HG03159 (cell line): ENCODE data around the gene MVK.

Experiments
- ATAC-seq: cut with Tn5 transposase; IDR thresholded peaks from one replicate; pipeline ENCODE4 v1.9.1; 2021; ENCODE audit warnings: mild to moderate bottlenecking, moderate library complexity; ENCODE audit not compliant: unreplicated experiment

MVK gene

DNA sequence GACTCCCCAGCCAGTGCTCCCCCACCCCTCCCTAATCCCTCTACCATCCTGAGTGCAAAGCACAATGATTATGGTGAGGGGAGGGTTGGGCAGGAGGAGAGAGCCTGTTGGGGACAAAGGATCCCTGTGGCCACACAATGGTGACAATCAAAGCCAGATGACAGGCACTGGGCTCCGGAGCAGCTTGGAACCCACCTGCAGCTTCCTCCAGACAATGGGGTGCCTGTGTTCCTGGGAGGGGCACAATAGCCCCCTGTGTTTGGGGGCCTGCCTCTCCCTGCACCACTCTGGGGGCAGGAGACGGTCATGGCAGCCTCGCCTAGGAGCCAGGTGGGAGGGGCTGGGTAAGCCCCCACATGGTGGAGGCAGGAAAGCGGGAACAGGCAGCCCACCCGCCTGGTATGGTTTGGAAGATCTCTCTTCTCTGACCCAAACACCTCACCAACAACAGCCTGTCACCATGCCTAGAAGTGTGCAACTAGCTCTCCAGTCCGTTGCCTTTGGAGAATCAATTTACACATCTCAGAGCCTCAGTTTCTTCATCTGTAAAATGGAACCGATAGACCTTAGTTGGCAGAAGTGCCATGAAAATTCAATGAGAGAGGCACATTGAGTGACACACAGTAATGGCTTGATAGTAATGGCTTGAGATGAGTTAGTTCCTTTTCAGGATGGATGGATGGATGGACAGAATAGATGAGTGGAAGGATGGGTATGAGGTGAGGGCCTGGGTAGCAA, 53.0 kb downstream of the MVK start:
- no peak for ATAC-seq

DNA sequence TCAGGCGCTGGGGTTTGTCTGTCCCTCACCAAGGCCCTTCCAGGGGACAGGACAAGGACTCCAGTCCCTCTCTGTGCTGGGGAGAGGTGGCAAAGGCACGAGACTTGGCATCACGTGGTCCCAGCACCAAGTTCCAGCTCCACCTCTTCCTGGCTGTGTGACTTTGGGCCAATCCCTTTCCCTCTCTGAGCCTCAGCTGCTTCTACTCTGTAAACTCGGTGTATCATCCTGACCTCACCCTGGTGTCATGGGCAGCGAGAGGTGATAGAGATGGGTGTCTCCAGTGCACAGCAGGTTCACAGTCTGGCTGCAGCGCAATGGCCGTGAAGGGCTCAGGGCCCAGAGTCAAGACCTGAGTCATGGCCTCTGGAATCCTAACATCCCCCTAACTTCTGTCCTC, 54.0 kb downstream of the MVK start:
- no peak for ATAC-seq

DNA sequence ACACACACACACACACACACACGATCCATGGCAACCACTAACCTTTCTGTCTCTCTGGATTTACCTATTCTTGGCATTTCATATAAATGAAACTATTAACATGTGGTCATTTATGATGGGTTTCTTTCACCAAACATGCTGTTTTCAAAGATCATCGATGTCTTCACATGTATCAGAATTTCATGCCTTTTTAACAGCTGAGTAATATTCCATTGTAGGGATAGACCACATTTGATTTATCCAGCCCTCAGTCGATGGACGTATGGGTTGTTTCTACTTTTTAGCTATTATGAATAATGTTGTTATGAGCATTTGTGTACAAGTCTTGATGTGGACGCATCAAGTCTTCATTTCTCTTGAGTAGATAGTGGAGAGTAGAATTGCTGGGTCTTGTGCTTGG, 56.5 kb downstream of the MVK start:
- ATAC-seq: no peak

DNA sequence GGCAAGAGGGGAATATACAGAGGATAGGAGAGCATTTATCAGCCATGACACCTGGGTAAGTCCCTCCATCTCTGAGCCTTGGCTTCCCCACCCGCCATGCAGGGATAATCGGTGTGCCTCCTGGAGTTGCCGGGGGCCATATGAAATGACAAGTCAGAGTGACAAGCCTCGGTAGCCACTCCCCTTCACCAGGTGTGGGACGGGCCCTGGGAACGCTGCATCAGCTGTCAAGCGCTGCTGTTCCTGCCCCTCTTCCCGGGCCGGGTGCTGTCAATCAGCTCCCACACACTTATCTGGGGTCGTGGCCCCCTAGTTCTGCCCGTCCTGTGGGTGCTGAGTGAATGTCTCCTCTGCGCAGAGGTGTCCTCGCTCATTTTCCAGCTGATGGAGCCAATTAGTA, 57.2 kb downstream of the MVK start:
- no peak for ATAC-seq

DNA sequence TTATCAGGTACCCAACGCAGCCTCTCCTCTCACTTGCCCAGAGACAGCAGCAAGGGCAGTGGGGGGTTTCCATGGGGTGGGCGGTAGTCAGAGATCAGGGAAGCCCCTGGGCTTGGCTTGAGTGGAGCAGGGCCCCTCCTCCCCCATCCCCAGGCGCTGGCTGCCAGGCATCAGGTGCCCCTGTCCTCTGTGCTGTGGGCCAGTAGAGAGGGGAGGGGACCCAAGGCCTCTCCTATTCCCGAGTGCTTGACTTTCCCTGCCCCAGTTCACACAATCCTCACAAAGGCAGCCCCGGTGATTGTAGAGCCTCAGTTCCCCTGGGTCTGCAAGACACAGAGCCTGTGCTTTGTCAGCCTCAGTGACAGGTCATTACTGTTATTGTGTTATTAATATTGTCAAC, 57.7 kb downstream of the MVK start:
- ATAC-seq: no peak

DNA sequence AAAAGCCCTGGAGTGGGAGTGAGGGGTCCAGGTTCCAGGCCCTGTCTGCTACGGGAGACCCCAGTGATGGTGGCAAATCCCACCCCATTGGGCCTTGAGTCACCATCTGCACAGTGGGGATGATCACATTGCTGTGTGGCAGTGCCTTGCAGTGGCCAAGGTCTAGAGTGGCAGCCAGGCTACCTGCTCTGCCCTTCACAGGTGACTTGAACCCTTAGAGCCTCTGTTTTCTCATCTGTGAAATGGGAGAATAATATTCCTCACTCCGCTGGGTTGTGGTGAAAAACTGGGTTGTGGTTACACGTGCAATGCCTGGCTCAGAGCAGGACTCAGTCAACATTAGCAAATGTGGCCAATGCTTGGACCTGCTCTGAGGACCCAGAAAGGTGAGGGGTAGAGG, 58.2 kb downstream of the MVK start:
- no peak for ATAC-seq

DNA sequence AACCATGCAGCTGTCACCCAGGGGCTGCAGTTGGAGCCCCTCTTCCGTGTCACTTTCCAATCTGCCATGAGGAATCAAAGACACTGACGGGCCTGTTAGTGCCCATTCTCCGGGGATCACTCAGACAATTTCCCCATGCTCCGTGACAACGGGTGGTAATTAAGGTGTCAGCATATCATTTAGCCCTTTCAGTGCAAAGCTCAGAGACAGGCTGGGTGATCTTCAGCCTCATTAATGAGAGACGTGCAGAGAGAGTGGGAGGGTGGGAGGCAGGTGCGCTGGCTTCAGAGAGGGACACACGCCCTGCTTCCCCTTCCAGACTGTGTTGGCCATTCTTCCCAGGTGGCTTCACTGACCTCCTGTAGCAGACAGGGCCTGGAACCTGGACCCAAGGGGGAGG, 58.7 kb downstream of the MVK start:
- ATAC-seq: no peak

- no peak for ATAC-seq
Measured at GRCh38 chr12:109635717-109636116, 62.1 kb downstream of the MVK start.

GRCh38 chr12:109637348-109637747, 63.8 kb downstream of the MVK start:
- ATAC-seq: no peak

GRCh38 chr12:109637996-109638395, 64.4 kb downstream of the MVK start:
- no peak for ATAC-seq

DNA sequence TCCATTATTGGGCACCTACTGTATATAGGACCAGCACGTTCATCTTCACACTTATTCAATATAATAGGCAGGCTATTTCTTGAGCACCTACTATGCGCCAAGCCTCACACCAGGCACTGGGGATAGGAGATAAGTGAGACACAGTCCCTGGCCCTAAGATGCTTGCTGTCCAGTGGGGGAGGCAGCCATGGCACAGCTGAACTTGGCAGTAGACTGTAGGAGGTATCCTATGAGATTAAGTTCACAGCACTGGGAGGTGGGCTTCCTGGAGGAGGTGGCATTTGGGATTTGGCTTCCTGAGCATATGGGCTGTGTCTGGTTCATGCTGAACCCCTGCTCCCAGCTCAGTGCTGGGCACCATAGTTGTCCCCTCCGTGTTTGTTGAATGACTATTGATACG, 65.1 kb downstream of the MVK start:
- no peak for ATAC-seq

DNA sequence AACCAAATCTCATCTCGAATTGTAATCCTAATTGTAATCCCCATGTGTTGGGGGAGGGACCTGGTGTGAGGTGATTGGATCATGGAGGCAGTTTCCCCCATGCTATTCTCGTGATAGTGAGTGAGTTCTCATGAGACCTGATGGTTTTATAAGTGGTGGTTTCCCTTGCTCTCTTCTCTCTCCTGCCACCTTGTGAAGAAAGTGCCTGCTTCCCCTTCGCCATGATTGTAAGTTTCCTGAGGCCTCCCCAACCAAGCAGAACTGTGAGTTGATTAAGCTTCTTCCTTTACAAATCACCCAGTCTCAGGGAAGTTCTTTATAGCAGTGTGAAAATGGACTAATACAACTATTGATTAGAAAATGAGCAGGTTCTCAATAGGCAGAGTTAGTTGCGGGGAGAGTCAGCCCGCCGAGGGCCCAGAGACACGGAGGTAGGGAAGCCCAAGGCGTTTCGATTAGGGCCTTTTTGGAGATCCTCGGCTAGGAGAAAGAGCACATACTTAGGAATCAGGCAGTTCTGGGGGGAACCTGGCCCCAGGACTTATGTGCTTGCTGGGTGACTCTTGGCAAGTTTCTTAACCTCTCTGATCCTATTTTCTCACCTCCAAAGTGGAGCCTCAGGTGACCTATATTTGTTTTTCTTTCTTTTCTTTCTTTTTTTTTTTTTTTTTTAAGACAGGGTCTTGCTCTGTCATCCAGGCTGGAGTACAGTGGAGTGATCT, 65.7 kb downstream of the MVK start:
- ATAC-seq: no peak

DNA sequence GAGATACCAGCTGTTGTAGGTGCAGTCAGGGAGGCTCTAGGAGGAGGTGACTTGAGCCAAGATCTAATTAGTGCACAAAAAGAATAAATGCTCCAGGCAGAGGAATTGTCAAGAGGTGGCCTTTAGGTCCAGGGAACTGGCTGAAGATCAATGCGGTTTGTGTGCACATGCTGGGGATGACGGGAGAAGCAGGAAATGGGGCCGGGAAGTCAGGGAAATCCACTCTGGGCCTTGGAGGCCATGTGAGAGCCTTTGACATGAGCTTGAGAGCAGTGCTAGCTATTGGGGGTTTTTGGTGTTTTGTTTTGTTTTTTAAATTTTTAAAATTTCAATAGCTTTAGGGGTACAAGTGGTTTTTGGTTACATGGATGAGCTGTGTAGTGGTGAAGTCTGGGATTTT, 67.4 kb downstream of the MVK start:
- no peak for ATAC-seq

GRCh38 chr12:109641422-109641821, 67.8 kb downstream of the MVK start:
- ATAC-seq: no peak

DNA sequence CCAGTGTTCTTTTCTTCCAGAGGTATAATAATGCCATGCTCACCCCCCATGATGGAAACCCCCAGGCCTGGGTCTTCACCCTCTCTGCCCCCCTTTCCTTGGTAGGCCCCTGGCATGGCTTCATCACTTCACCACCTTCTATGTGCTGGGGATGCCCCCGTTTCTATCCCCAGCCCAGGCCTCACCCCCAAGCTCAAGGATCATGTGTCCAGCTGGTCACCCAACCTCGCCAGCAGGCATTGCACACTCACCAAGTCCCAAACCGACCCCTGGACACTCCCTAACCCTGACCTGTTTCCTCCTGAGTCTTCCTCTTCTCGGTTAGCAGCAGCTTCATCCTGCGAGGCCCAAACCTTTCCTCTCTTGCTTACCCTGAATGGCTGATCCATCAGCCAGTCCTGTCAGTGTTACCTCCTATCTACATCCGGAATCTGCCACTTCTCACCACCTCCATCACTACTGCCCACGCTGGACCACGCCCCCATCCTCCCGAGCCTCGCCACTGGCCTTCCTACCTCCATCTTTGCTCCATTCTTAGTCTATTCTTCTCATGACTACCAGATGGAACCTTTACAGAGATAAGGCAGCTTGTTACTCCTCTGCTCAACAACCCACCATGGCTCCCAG, 69.0 kb downstream of the MVK start:
- no peak for ATAC-seq

GRCh38 chr12:109645194-109645593, 71.6 kb downstream of the MVK start:
- ATAC-seq: no peak

DNA sequence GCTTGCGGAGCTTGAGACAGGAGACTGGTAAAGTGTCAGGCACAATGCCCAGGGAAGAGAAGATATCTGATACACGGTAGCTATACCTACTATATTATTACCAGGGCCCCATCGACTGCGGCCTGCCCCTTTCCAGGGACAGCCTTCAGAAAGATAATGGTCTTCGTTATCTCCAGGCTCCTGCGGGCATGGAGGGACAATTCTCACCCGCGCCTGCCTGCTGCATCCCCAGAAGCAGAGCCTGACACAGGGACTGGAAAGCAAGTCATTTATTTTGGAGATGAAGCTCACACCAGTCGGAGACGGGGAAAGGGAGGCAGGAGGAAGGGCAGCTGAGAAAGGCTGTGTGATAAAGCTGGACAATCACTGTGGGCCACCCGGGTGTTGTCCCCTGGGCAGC, 72.1 kb downstream of the MVK start:
- no peak for ATAC-seq
